Stimulated activated effector memory CD8-positive, alpha-beta T cell treated with anti-CD3 and anti-CD28 coated beads, Interleukin-12 subunit alpha, Interleukin-12 subunit beta, amount 100 ng/mL, for 72 hours (primary cell): ENCODE data around the gene ATG7.
A peak's percentile ranks its signal among the peaks of the same experiment; 100 is the strongest.
"Not testable (repeated sequence)": the region's sequence is repeated elsewhere in the genome, so short reads cannot be mapped to it uniquely, and the experiment has no call there.

Source experiments
- ATAC-seq: fragments of 150-1000 bp; cut with Tn5 transposase; 2 replicates; pipeline ENCODE4 v1.10.0; 2021
- DNase-seq, 2 donors: peaks; one replicate each; pipeline ENCODE4 v3.0.0; 2021 to 2022; ENCODE audit warnings: low spot score in 2 of 2
- H3K27ac Mint-ChIP-seq: one replicate; pipeline ENCODE4 v1.8.0; 2022; ENCODE audit warnings: mild to moderate bottlenecking, mixed read lengths
- H3K36me3 Mint-ChIP-seq: one replicate; pipeline ENCODE4 v1.8.0; 2022; ENCODE audit warnings: mild to moderate bottlenecking, mixed read lengths
- H3K4me1 Mint-ChIP-seq: one replicate; pipeline ENCODE4 v1.8.0; 2022; ENCODE audit warnings: mixed read lengths
- H3K4me3 Mint-ChIP-seq: one replicate; pipeline ENCODE4 v1.8.0; 2022; ENCODE audit warnings: mild to moderate bottlenecking, mixed read lengths
- H3K9me3 Mint-ChIP-seq: one replicate; pipeline ENCODE4 v1.8.0; 2022; ENCODE audit warnings: mixed read lengths

Gene ATG7

DNA sequence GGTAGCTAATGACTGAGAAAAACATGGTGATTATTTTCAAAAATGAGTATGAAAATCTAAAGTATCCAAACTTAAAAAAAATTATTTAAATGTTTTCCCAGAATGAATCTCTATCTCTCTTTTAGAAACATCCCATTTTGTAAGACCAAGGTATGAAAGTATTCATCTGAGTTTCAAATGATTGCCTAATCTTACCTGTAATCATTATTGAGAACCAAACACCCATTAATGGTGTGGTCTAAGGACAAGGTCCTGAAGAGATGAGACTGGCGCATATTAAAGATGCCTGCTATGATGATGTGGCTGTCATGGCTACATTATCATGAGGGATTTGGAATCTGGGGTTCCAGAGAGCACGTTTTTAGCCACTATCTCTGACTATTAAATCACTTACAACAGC is 206.0 kb downstream of the ATG7 start:
- H3K9me3 Mint-ChIP-seq = no peaks in the 10 kb centered on the region
- H3K27ac Mint-ChIP-seq = peak overlapping the region; percentile 29
- ATAC-seq = no peak
- no peak for DNase-seq
- H3K4me1 Mint-ChIP-seq = no peaks in the 10 kb centered on the region
- H3K36me3 Mint-ChIP-seq = no peaks in the 10 kb centered on the region
- H3K4me3 Mint-ChIP-seq = no peak overlapping the region

DNA sequence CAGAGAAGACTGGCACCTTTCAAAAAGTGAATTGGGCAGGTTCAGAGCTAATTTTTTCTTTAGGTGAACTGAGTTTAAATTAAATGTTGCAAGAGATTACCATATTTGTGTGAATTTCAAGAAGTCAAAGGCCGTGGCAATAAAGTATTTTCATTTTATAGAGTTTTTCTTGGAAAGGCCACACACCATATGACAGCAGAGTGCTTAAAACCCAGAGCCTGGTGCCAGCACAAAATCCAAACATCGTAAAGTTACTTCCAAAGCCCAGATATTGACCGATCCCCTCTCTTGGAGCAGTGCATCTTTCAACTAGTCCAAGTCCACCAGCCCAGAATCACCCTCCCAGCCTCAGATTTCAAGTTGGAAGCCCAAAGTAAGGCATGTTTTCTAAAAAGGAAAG is 207.0 kb downstream of the ATG7 start:
- H3K4me1 Mint-ChIP-seq = no peaks in the 10 kb centered on the region
- DNase-seq = no peak
- ATAC-seq = no peak
- no peak overlapping the region for H3K27ac Mint-ChIP-seq
- H3K9me3 Mint-ChIP-seq = no peaks in the 10 kb centered on the region
- no peaks in the 10 kb centered on the region for H3K36me3 Mint-ChIP-seq
- no peak overlapping the region for H3K4me3 Mint-ChIP-seq

DNA sequence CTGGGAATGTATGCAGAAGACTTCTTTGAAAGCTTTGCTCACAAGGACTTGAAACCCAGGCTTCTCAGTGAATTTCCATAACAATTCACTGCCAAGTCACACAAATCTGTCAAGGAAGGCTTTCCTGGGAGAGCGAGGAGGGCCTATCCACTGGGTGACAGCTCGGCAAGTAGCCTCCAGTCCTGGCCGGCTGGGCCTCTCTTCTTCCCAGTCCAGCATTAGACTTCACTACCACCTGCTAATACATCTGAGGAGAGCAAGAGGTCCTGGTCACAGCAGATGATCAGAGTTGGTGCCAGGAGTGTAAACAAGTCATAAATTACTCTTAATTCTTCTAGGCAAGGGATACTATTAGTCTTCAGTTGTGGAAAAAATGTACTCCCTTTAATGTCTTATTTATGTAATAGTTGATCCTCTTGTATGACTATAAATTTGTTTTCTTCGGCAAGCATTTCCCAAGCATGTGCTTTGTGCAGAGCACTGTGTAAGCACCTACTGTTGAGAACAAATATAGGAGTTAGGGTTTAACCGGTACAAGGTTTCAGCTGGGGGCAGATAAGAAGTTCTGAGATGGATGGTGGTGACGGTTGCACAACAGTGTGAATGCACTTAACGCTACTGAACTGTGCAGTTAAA is 208.6 kb downstream of the ATG7 start:
- no peaks in the 10 kb centered on the region for H3K9me3 Mint-ChIP-seq
- ATAC-seq (no peak), DNase-seq (no peak)
- no peak overlapping the region for H3K4me3 Mint-ChIP-seq
- H3K27ac Mint-ChIP-seq = no peak overlapping the region
- H3K36me3 Mint-ChIP-seq = no peaks in the 10 kb centered on the region
- H3K4me1 Mint-ChIP-seq = no peaks in the 10 kb centered on the region

DNA sequence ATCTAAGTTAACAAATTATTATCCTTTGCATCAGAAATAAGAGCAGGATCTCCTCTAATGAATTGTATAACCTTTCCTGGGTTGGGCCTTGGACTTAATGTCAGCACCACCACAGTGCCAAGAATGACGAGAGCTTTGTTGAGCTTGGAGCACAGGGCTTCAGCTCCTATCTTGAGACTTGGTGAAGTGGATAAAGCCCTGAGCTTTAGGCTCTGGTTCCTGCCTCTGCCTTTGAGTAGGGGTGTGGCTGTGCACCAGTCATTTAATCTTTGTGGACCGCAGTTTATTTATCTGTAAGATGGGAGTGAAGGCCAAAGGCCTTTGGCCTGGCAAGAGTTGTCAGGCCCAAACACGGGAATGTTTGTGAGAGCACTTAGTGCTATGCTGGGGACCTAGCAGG is 209.4 kb downstream of the ATG7 start:
- Mint-ChIP-seq H3K9me3 (no peaks in the 10 kb centered on the region), H3K27ac (no peak overlapping the region), H3K36me3 (no peaks in the 10 kb centered on the region), H3K4me3 (no peak overlapping the region), H3K4me1 (no peaks in the 10 kb centered on the region)
- no peak for ATAC-seq
- no peak for DNase-seq

DNA sequence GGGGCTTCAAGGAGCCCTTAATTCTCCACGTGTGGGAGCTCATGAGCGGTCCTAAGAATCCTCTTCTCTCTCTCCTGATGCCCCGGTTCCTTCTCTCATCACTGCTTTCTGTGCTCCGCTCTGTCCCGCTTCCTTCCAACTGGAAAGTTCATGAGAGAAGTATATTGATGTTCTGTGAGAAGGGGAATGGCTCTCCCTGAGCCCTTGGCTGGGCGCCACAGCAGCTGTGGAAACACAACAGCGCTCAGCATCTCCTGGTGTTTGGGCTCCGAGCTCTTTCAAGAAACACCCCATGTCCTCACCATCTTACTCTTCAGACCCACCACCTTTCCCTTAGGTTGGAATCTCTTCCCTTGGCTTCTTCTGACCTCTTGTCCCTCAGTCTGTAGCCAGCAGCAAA is 209.8 kb downstream of the ATG7 start:
- no peaks in the 10 kb centered on the region for H3K4me1 Mint-ChIP-seq
- no peaks in the 10 kb centered on the region for H3K36me3 Mint-ChIP-seq
- no peaks in the 10 kb centered on the region for H3K9me3 Mint-ChIP-seq
- ATAC-seq = no peak
- H3K27ac Mint-ChIP-seq = no peak overlapping the region
- no peak overlapping the region for H3K4me3 Mint-ChIP-seq
- DNase-seq = no peak

DNA sequence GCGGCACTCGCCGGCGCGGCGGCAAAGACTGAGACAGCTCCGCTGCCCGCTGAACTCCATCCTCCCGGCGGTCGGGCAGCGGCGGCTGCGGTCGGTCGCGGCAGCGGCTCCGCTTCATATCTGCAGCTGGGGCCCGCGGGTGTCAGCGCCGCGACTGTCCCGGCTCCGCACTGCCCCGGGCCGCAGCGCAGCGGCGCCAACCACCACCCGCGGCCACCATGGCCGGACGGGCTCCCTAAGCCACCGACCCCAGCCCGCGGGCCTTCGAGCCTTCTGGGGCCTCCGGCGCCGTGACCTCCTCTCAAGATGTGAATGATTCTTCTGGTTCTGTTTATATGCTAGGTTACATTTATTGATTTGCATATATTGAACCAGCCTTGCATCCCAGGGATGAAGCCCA is 216.2 kb downstream of the ATG7 start:
- H3K4me1 Mint-ChIP-seq, ATAC-seq, H3K9me3 Mint-ChIP-seq, H3K36me3 Mint-ChIP-seq, H3K27ac Mint-ChIP-seq, DNase-seq, H3K4me3 Mint-ChIP-seq: not testable (repeated sequence)

DNA sequence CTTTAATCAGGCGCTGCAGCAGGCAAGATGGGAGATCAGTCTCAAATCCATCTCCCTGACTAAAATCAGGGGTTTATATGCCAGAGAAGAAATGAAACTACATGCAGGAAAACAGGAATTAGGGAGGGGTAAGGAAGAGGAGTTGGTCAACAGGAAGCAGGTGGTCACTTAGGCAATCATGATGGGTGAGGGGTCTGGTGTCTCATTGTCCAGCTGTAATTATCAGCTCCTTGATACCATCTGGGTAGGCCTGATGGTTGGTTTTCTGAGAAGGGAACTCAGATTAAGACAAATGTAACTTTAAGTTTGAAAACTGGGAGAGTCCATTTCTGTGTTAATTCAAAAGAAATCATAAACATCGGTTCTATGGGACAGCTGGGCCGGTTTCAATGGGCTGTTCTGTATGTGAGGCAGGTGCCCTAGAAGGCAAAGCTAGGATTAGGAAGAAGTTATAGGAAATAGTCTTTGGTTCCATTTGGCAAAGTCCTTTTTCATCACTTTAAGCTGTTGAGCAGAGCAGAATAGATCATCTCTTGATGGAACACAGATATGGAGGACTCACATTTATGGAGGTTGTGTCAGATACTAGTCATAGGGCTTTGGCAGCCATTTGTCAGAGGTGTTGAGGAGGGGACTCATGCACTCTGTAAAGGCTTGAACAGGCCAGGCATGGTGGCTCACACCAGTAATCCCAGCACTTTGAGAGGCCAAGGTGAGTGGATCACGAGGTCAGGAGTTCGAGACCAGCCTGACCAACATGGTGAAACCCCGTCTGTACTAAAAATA is 222.1 kb downstream of the ATG7 start:
- H3K36me3 Mint-ChIP-seq = no peaks in the 10 kb centered on the region
- no peaks in the 10 kb centered on the region for H3K9me3 Mint-ChIP-seq

DNA sequence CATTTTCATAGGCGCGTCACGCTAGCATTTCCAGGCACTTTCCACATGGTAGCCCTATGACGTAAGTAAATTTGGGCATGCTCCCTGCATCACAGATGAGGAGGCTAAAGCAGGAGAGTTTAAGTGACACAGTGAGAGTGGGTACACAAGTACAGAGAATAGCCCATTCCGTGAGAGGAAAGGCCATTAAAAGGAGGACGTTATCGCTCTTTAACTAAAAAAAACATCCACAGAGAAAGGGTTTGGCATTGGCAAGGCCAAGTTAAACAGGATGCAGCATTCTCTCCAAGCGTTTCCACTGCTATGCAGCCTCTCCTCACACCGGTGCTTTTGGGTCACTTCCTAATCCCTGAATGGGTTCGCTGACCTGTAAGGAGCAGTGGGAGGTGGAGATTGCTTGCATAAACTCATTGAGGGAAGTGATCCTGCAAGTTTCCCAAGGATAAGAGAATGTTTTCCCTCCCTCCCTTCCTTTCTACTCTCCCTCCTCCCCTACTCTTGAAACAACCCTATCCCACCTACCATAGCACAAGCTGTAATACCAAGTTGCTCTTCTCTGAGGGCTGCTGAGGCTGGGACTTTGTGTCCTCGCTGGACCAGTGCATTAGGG is 223.9 kb downstream of the ATG7 start:
- H3K4me1 Mint-ChIP-seq = peaks cover 15% of the 10 kb centered on the region
- H3K27ac Mint-ChIP-seq = no peak overlapping the region
- H3K36me3 Mint-ChIP-seq = no peaks in the 10 kb centered on the region
- no peak for ATAC-seq
- DNase-seq = no peak
- H3K9me3 Mint-ChIP-seq = no peaks in the 10 kb centered on the region
- H3K4me3 Mint-ChIP-seq = no peak overlapping the region

More for the DNA sequence above, 222.1 kb downstream of the ATG7 start:
- H3K4me1 Mint-ChIP-seq = peaks cover 15% of the 10 kb centered on the region
- peak overlapping the region; percentile 71 for H3K27ac Mint-ChIP-seq
- DNase-seq (no peak), ATAC-seq (no peak)
- H3K4me3 Mint-ChIP-seq = no peak overlapping the region

DNA sequence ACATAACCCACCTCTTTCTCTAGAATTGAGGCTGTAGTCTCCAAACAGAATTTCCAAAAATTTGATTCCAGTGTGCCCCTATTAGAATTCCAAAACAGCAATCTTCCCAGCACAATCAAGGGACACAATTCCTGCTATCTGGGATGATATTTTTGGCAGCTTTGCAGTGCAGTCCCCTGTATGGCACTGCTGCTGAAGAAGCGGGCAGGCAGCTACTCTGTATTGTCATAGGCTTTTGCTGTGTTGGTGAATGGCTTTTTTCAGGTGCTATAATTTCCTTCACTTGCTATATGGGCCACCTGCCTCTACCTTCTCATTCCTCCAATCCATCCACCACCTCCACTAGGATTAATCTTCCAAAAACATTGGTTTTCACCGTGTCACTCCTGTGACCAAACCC is 226.0 kb downstream of the ATG7 start:
- H3K4me1 Mint-ChIP-seq = peaks cover 9% of the 10 kb centered on the region
- no peak for ATAC-seq
- H3K9me3 Mint-ChIP-seq = no peaks in the 10 kb centered on the region
- no peak overlapping the region for H3K4me3 Mint-ChIP-seq
- H3K36me3 Mint-ChIP-seq = no peaks in the 10 kb centered on the region
- no peak overlapping the region for H3K27ac Mint-ChIP-seq
- no peak for DNase-seq

DNA sequence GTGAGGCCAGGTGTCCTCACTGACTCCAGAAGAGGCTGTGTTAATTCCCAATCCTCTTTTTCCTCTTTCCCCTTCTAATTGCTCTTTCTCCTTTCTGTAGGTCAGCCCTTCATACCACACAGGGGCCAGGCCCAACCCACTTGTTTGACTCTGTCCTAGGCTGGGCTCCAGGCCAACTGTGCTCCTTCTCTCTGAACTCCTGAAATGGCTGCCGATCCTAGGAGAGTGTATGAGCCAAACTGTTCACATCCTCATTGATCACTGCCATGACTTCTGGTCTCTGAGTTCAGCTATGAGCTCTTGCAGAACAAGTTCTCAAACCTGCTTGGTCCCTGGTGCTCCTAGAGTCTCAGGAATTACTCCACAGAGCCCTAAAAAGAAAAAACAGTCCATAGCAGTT is 226.4 kb downstream of the ATG7 start:
- H3K36me3 Mint-ChIP-seq = no peaks in the 10 kb centered on the region
- DNase-seq (no peak), ATAC-seq (no peak)
- H3K27ac Mint-ChIP-seq = no peak overlapping the region
- H3K4me3 Mint-ChIP-seq = no peak overlapping the region
- H3K4me1 Mint-ChIP-seq = peaks cover 6% of the 10 kb centered on the region
- no peaks in the 10 kb centered on the region for H3K9me3 Mint-ChIP-seq

DNA sequence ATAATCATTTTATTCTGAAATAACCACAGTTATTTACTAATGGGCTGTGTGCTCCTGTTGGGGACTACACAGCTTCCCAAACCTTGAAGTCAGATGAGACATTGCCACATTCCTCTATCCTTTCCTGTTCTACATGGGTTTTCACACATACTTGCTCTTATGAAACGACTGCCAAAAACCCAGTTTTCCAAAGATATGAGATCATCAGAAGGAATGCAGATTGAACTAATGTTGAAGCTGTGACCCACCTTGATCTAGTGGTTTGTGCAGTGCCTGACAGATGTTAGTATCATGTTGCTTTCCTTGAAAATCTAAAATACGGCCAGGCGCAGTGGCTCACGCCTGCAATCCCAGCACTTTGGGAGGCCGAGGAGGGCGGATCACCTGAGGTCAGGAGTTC is 226.9 kb downstream of the ATG7 start:
- Mint-ChIP-seq H3K9me3 (no peaks in the 10 kb centered on the region), H3K4me1 (peaks cover 1% of the 10 kb centered on the region), H3K4me3 (no peak overlapping the region), H3K36me3 (no peaks in the 10 kb centered on the region), H3K27ac (no peak overlapping the region)
- ATAC-seq = no peak
- DNase-seq = no peak

DNA sequence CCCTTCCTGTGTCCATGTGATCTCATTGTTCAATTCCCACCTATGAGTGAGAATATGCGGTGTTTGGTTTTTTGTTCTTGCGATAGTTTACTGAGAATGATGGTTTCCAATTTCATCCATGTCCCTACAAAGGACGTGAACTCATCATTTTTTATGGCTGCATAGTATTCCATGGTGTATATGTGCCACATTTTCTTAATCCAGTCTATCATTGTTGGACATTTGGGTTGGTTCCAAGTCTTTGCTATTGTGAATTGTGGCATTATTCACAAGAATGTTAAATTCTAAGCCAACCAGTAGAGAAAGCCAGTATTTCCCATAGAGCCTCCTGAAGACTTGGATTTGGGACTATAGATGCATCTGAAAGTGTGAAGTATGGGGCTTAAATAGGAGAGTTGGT is 230.2 kb downstream of the ATG7 start:
- DNase-seq, H3K4me1 Mint-ChIP-seq, H3K4me3 Mint-ChIP-seq, H3K27ac Mint-ChIP-seq, ATAC-seq, H3K36me3 Mint-ChIP-seq, H3K9me3 Mint-ChIP-seq: not testable (repeated sequence)

DNA sequence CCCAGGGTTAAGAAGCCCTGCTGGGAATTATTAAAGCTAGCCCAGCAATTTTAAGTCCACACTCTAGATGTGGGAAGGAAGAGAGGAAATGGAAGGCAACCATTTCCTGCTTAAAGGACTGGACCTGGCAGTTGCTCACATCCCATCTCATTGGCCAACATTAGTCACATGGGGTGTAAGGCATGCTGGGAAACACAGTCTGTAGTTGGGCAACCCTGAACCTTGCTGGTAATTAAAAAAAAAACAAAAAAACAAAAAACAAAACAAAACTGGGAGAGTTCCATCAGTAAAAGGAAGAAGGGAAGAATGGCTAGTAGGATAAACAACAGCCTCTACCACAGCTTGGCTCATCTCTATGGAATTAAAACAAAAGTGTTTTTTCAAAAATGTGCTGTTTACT is 235.5 kb downstream of the ATG7 start:
- Mint-ChIP-seq H3K9me3 (no peaks in the 10 kb centered on the region), H3K27ac (no peak overlapping the region), H3K36me3 (no peaks in the 10 kb centered on the region)

DNA sequence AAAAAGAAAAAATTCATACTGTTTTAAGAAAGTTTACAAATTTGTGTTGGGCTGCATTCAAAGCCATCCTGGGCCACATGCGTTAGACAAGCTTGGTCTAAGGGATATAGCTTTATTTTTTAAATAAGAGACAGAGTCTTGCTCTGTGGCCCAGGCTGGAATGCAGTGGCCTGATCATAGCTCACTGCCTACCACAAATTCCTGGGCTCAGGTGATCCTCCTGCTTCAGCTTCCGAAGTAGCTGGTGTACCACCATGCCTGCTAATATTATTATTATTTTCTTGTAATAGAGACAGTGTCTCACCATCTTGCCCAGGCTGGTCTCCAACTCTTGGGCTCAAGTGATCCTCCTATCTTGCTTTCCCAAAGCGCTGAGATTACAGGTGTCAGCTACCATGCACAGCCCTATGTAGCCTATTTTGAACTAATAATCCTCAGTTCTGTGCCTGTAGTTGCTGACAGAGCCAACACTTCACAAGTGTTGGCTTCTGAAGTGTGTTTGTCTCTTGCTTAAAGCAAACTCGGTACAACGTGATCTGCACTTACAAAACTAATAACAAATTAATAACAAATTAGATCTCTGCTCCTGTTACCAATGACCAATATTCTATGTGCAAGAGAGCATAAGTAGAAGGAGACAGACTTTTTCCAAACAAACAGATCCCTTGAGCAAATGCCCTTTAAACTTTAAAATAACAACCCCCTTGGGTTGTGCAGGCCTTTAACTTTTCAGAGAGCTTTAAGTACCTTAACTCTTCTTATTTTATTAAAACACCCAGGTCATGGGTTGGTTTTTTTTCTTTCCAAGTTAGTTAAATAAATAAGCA is 236.4 kb downstream of the ATG7 start:
- no peaks in the 10 kb centered on the region for H3K9me3 Mint-ChIP-seq
- ATAC-seq = no peak
- no peak for DNase-seq
- H3K27ac Mint-ChIP-seq = no peak overlapping the region
- no peak overlapping the region for H3K4me3 Mint-ChIP-seq
- peaks cover 8% of the 10 kb centered on the region for H3K4me1 Mint-ChIP-seq
- no peaks in the 10 kb centered on the region for H3K36me3 Mint-ChIP-seq

More for the DNA sequence above, 235.5 kb downstream of the ATG7 start:
- H3K4me1 Mint-ChIP-seq = peaks cover 8% of the 10 kb centered on the region
- no peak overlapping the region for H3K4me3 Mint-ChIP-seq
- ATAC-seq (no peak), DNase-seq (no peak)

DNA sequence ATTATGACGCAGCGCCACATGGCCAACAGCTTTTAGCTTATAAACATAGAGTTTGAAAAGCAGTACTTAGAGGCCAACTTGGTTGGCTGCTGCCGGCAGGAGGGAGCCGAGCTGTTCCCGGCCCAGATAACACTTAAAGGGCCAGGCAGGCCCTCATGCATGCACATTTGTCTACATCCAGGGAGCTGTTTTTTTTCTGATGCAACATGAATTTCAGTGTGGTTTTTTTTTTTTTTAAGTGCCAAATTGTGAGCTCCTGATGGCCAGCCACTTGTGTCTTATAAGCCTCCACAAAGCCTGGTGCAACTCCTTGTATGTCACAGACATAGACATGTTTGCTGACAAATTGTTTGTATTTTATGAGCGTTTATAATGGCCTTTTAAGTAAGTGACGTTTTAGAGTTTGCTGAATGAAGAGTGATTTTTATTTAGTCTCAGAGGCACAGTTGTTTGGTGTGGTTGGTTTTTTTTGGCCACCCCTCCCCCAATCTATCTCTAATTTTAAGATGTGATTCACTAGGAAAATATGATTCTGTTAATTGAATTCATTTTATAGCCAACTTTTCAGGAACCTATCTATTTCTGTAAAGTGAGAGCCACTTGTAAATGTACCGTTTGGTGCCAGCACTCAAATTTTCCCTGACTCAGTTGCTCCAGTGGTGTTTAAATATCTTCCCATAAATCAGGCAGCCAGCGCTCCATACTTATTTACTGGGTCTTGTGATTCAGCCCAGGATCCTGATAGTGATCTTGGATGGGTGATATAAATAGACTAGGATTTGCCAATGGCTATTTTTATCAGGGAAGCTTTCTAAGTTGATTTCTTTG is 237.2 kb downstream of the ATG7 start:
- Mint-ChIP-seq H3K27ac (peak overlapping the region; percentile 26), H3K4me1 (peaks cover 8% of the 10 kb centered on the region), H3K36me3 (no peaks in the 10 kb centered on the region), H3K9me3 (no peaks in the 10 kb centered on the region), H3K4me3 (no peak overlapping the region)
- no peak for ATAC-seq
- DNase-seq = no peak
